ENCODE results near the gene DGCR8.

DGCR8 gene

GRCh38 chr22:20110359-20110985 is 30.4 kb downstream of the DGCR8 start:
- no peak for DNase-seq (ENCODE audit: low read depth)

GRCh38 chr22:20111045-20111688 is 31.1 kb downstream of the DGCR8 start:
- no peak for DNase-seq (ENCODE audit: low read depth)

- no peak for DNase-seq (ENCODE audit: low read depth)
Observed at GRCh38 chr22:20111689-20112622, 31.9 kb downstream of the DGCR8 start.

- DNase-seq (ENCODE audit: low read depth) = no peak
Observed at GRCh38 chr22:20112623-20113511, 32.8 kb downstream of the DGCR8 start.

- no peak for DNase-seq (ENCODE audit: low read depth)
Observed at GRCh38 chr22:20113551-20114310, 33.7 kb downstream of the DGCR8 start.

GRCh38 chr22:20114506-20115475 is 34.8 kb downstream of the DGCR8 start:
- DNase-seq (ENCODE audit: low read depth) = no peak

- no peak for DNase-seq (ENCODE audit: low read depth)
Observed at GRCh38 chr22:20115691-20116375, 35.8 kb downstream of the DGCR8 start, which contains the start of gene RANBP1. RANBP1 (plus strand) TSS chr22:20116104; CDS start chr22:20116185, 81 bp downstream.

- no peak for DNase-seq (ENCODE audit: low read depth)
Observed at GRCh38 chr22:20116376-20116950, 36.4 kb downstream of the DGCR8 start.

- peak; percentile 93 for DNase-seq (ENCODE audit: low read depth)
Observed at GRCh38 chr22:20116951-20117632, 37.1 kb downstream of the DGCR8 start, which contains the start of gene TRMT2A. TRMT2A (minus strand) TSS chr22:20117226; CDS start chr22:20116906, 320 bp downstream.

- DNase-seq (ENCODE audit: low read depth) = peak; percentile 55
Observed at GRCh38 chr22:20117633-20118299, 37.7 kb downstream of the DGCR8 start.

- no peak for DNase-seq (ENCODE audit: low read depth)
Observed at GRCh38 chr22:20118300-20119020, 38.4 kb downstream of the DGCR8 start.

- DNase-seq (ENCODE audit: low read depth) = no peak
Observed at GRCh38 chr22:20121856-20122415, 41.9 kb downstream of the DGCR8 start.

- no peak for DNase-seq (ENCODE audit: low read depth)
Observed at GRCh38 chr22:20123366-20124082, 43.5 kb downstream of the DGCR8 start.

- DNase-seq (ENCODE audit: low read depth) = no peak
Observed at GRCh38 chr22:20124083-20124787, 44.2 kb downstream of the DGCR8 start.

Data from activated gamma-delta T cell treated with anti-CD3 and anti-CD28 coated beads, Interleukin-2, amount 50 U/mL, for 16 hours (primary cell).